GM21619 (cell line): ENCODE measurements around the gene RIMBP3B.
"Not testable (repeated sequence)": the region's sequence is repeated elsewhere in the genome, so short reads cannot be mapped to it uniquely, and the experiment has no call there.

ENCODE experiments used
- ATAC-seq: cut with Tn5 transposase; IDR thresholded peaks from one replicate; pipeline ENCODE4 v1.9.1; 2021; ENCODE audit not compliant: unreplicated experiment

RIMBP3B gene

GRCh38 chr22:21417853-21418252, 34.3 kb downstream of the RIMBP3B start:
- ATAC-seq: not testable (repeated sequence)

DNA sequence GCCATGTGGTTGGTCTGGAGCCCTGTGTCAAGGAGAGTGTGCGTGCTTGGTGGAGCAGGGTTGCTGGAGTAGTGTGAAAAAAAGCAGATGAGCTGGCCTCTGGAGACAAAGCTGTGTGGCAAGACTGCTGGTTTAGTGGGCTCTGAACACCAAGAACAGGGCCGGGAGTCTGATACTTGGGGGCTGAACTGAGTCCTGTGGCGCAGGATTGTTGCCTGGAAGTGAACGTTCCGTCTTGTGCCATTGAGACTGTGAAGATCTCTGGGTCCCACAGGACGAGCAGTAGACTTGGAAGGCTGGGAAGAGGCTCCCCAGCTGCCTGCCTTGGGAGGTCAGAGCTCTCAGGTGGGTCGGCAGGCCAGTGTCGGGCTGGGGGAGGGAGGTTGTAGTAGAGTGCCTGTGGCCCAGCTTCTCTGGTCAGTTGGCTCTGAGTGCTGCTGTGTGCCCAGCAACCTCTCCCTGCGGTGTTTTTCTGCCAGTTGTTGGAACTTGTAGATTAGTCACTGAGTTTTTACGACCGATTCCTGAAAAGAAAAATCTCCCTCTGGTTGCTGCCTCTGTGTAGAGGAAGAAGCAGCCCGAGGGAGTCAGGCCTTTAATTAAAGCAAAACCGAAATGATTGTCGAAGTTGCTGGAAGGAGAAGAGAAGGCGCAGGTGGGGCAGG, 35.6 kb downstream of the RIMBP3B start:
- ATAC-seq: not testable (repeated sequence)

GRCh38 chr22:21420180-21420763, 36.7 kb downstream of the RIMBP3B start:
- not testable (repeated sequence) for ATAC-seq

DNA sequence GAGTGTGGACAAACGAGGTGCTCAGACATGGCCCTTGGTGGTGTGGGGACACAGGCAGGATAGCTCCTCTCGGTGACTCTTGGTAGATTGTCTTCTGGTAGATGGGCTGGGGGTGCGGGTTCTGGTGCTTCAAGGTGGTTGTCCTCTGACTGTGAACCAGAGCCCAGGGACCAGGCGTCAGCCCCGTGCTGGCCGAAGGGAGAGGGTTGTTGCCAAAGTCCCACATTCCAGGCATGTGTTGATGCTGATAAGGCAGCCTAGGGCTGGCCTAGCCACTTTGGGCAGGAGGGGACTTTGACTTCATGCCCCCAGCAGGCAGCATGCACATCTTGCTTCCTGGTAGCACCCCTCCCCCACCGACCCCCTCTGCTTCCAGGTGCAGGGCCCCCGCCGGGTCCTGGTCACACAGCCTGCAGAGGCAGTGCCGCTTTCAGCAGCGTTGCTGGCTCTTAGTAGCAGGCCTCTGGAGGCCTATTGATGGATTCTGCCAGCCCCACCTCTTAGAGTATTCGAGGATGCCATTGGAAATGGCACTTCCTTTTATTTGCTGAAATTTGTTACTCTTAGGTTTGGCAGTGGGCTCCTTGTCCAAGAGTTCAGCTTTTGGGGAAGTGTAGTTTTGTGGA, 40.6 kb downstream of the RIMBP3B start:
- not testable (repeated sequence) for ATAC-seq

- not testable (repeated sequence) for ATAC-seq
Observed at GRCh38 chr22:21434378-21435233, 51.1 kb downstream of the RIMBP3B start.

- ATAC-seq: not testable (repeated sequence)
Observed at GRCh38 chr22:21435998-21436810, 52.7 kb downstream of the RIMBP3B start.

GRCh38 chr22:21438013-21438412, 54.5 kb downstream of the RIMBP3B start:
- ATAC-seq: not testable (repeated sequence)
